GM10266 (cell line): ENCODE results near the gene TECPR1.

ENCODE experiments used
- DNase-seq: peaks from one replicate; pipeline ENCODE4 v3.0.0; 2012; ENCODE audit errors: extremely low spot score
- TF ChIP-seq, protein P1 (sequence below): IDR thresholded peaks from 2 replicates; pipeline ENCODE4 v1.5.1; 2012; ENCODE audit warnings: mild to moderate bottlenecking, low read depth; ENCODE audit not compliant: control insufficient read depth, insufficient read depth; ENCODE audit errors: missing control alignments

Gene TECPR1

DNA sequence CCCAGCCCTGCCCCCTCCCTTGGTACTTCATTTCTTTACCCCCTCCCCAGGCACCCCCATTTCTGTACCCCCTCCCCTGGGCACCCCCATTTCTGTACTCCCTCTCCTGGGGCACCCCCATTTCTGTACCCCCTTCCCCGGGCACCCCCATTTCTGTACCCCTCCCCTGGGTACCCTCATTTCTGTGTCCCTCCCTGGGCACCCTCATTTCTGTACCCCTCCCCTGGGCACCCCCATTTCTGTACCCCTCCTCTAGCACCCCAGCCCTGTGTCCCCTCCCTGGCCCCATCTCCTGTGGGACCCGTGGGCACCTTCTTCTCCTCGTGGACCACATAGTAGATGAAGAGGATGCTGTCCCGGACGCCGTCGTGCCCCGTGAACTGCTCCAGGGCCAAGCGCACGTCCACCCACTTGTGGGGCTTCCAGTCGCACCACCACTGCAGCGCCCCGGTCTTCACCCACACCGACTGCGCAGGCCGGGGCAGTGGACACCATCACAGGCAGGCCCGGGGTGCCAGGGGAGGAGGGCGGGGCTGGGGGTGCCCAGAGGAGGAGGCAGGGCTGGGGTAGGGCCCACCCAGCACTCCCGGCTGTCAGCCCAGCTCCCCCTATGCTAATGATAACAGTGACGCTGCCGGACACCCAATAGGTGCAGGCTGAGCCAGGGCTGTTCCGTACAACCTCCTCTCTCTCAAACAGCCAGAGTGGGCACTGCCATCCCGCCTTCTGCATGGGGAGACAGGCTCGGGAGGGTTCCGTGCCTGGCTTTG is 20.4 kb downstream of the TECPR1 start:
- TF ChIP-seq, protein P1, sequence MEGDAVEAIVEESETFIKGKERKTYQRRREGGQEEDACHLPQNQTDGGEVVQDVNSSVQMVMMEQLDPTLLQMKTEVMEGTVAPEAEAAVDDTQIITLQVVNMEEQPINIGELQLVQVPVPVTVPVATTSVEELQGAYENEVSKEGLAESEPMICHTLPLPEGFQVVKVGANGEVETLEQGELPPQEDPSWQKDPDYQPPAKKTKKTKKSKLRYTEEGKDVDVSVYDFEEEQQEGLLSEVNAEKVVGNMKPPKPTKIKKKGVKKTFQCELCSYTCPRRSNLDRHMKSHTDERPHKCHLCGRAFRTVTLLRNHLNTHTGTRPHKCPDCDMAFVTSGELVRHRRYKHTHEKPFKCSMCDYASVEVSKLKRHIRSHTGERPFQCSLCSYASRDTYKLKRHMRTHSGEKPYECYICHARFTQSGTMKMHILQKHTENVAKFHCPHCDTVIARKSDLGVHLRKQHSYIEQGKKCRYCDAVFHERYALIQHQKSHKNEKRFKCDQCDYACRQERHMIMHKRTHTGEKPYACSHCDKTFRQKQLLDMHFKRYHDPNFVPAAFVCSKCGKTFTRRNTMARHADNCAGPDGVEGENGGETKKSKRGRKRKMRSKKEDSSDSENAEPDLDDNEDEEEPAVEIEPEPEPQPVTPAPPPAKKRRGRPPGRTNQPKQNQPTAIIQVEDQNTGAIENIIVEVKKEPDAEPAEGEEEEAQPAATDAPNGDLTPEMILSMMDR, result no peak
- DNase-seq, result no peak

GRCh38 chr7:98230746-98231471 is 21.1 kb downstream of the TECPR1 start:
- TF ChIP-seq, protein P1, result no peak
- no peak for DNase-seq

DNA sequence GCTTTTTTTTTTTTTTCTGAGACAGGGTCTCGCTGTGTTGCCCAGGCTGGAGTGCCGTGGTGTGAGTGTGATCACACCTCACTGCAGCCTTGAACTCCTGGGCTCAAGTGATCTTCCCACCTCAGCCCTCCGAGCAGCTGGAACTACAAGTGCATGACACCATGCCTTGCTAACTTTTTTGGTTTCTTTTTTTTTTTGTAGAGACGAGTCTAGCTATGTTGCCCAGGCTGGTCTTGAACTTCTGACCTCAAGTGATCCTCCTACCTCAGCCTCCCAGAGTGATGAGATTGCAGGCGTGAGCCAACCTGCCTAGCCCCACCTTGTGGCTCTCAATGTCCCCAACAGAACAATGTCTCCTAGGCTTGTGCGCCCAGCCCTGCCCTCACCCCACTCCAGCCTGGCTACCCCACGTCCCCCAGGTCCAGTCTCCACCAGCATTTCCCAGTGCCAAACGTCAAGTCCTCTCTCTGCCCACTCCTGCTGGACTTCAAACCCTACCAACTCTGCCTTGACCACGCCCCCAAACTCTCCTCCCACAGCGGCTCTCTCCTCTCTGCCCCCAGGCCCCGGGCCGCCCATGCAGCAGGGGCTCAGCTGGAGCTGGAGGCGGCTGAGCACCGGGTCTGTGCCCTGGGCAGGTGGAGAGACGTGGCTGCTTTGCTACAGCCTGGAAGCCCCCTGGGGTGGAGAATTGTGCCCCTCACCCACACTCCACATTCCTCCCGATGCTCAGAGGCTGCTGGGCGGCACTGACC is 21.9 kb downstream of the TECPR1 start:
- DNase-seq, result no peak
- TF ChIP-seq, protein P1, result no peak

- no peak for DNase-seq
- TF ChIP-seq, protein P1, result no peak
These were observed 22.6 kb downstream of the TECPR1 start for GRCh38 chr7:98229441-98229840.

GRCh38 chr7:98228801-98229200 is 23.2 kb downstream of the TECPR1 start:
- no peak for DNase-seq
- TF ChIP-seq, protein P1, result no peak

DNA sequence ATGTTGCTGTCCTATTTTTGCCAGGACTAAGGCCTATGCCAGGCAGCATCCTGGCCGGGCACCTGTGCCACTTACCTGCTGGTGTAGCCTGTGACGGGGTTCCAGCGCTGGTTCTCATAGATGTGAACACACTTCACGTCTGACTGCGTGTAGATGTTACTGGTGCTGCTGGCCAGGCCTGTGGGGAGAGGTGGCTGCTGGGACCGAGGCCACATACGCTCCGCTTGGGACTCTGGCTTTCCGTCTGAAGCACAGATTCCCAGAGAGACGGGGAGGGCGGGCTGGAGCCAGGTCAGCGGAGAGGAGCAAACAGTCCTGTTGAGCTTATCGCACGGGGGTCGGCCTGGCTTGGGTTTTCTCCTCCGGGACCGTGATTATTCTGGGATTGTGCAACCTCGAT is 24.1 kb downstream of the TECPR1 start:
- DNase-seq, result no peak
- TF ChIP-seq, protein P1, result no peak
